GM12872 (cell line): ENCODE data around the gene IL12RB2.

Experiments used
- TF ChIP-seq, protein P1 (sequence below): IDR thresholded peaks from 3 replicates; pipeline ENCODE4 v1.5.1; 2011; ENCODE audit warnings: low read depth, mild to moderate bottlenecking, low read length, moderate library complexity; ENCODE audit not compliant: insufficient read depth

IL12RB2 gene, protein sequence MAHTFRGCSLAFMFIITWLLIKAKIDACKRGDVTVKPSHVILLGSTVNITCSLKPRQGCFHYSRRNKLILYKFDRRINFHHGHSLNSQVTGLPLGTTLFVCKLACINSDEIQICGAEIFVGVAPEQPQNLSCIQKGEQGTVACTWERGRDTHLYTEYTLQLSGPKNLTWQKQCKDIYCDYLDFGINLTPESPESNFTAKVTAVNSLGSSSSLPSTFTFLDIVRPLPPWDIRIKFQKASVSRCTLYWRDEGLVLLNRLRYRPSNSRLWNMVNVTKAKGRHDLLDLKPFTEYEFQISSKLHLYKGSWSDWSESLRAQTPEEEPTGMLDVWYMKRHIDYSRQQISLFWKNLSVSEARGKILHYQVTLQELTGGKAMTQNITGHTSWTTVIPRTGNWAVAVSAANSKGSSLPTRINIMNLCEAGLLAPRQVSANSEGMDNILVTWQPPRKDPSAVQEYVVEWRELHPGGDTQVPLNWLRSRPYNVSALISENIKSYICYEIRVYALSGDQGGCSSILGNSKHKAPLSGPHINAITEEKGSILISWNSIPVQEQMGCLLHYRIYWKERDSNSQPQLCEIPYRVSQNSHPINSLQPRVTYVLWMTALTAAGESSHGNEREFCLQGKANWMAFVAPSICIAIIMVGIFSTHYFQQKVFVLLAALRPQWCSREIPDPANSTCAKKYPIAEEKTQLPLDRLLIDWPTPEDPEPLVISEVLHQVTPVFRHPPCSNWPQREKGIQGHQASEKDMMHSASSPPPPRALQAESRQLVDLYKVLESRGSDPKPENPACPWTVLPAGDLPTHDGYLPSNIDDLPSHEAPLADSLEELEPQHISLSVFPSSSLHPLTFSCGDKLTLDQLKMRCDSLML

DNA sequence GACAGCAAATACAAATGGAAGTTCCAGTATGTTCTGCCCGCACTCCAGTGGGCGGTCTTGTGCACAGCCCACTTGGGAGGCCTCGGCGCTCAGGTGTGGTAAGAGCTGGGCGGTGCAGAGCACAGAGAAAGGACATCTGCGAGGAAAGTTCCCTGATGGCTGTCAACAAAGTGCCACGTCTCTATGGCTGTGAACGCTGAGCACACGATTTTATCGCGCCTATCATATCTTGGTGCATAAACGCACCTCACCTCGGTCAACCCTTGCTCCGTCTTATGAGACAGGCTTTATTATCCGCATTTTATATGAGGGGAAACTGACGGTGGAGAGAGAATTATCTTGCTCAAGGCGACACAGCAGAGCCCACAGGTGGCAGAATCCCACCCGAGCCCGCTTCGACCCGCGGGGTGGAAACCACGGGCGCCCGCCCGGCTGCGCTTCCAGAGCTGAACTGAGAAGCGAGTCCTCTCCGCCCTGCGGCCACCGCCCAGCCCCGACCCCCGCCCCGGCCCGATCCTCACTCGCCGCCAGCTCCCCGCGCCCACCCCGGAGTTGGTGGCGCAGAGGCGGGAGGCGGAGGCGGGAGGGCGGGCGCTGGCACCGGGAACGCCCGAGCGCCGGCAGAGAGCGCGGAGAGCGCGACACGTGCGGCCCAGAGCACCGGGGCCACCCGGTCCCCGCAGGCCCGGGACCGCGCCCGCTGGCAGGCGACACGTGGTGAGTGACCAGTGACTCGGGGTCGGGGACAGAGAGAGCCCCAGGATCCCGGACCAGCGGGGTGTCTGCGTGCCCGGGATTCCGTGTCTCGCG, at the start of gene IL12RB2:
IL12RB2 (plus strand) TSS at position 623 of the 810 bp plus-strand sequence. CDS start 12,496 bp downstream, outside the sequence.
- TF ChIP-seq, protein P1, sequence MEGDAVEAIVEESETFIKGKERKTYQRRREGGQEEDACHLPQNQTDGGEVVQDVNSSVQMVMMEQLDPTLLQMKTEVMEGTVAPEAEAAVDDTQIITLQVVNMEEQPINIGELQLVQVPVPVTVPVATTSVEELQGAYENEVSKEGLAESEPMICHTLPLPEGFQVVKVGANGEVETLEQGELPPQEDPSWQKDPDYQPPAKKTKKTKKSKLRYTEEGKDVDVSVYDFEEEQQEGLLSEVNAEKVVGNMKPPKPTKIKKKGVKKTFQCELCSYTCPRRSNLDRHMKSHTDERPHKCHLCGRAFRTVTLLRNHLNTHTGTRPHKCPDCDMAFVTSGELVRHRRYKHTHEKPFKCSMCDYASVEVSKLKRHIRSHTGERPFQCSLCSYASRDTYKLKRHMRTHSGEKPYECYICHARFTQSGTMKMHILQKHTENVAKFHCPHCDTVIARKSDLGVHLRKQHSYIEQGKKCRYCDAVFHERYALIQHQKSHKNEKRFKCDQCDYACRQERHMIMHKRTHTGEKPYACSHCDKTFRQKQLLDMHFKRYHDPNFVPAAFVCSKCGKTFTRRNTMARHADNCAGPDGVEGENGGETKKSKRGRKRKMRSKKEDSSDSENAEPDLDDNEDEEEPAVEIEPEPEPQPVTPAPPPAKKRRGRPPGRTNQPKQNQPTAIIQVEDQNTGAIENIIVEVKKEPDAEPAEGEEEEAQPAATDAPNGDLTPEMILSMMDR, result no peak

DNA sequence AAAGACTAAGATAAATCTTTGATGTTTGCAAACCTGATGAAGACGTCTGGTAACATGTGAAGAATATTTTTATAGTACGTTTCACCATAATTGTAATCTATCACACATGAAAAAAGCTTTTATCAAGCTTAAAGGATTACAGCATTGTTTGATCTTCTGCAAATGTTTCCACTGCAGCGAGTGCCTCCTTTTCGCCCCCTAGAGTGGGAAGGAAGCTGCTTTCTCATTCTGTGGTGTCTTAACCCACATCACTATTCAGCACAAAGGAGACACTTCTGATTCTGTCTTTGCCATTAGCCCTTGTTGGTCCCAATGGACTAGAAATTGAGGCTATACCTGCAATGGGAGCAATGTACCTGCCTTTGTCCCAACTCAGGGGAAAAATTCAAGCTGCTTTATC, 46.0 kb upstream of the IL12RB2 start:
- TF ChIP-seq, protein P1, result peak; percentile 35; the same call in 2 of the 3 replicates

DNA sequence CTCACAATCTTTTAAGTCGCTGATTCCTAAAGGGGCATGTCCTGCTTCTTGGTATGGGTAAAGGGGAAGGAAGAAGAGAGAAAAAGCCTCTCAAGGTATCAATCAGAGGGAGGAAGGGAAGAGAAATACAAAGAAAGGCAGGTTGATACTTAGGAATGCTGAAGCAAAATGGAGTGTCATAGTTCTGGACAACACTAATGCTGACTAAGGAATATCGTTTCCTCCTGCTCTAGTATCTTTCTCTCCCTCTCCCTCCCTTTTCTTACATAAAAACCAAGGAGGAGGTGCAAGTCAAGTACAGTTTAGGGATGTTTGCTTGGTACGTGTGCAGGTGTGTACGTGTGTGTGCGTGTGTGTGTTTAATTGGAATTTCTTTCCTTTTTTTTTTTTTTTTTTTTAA, 44.9 kb upstream of the IL12RB2 start:
- TF ChIP-seq, protein P1, result no peak

DNA sequence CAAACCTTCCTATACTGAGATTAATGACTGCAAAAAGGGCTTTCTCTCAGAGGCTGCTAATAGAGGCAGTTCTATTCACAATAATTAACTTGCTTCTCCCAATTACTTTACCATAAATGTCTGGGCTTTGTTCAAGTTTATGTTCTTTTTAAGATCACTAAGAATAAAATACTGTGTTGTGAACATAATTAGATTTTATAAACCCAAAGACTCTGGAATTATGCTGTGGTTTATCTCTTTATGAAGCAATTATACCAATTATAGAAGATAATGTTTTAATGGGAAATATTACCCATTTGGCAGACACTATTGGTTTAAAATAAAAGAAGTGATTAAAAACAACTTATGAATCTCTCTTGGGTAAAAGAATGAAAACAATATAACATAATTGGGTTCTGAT, 43.5 kb upstream of the IL12RB2 start:
- TF ChIP-seq, protein P1, result no peak

DNA sequence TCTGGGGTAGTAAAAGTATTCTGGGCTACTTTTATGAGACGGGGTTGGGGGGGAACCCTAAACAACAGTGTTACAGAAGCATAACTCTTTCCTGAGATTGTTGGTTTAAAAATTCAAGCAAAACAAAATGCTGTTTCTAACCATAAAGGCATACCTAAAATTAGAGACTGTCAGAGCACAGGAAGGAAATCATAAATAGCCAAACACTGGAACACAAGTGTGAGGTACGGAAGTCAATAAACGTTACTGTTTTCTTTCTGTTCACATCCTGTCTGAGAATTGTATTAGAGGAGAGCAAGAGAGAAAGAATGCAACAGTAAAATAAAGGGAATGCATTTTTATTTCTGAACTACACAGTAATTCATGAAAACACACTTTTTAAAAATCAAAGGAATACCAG, 42.8 kb upstream of the IL12RB2 start:
- TF ChIP-seq, protein P1, result no peak

DNA sequence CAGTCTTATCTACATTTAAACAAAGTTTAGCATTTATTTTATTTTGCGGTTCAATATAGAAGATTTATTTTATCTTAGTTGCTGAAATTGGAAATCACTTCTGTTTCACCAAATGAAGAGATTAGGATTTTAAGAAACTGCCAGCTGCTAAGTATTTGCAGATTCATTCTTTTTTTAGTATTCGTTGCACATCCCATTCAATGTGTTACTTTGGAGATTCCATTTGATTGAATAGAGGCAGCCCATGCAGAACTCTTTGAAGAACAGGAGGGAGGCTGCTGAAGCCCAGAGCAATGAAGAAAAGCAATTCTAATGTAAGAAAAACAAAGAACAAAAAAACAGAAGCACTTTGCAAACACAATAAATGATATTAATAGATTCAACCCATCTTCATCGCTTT, 38.6 kb upstream of the IL12RB2 start:
- TF ChIP-seq, protein P1, result no peak
